HG03432 (cell line): ENCODE measurements around the gene ODAM.
"Not testable (repeated sequence)": the region's sequence is repeated elsewhere in the genome, so short reads cannot be mapped to it uniquely, and the experiment has no call there.

Source experiments
- ATAC-seq: cut with Tn5 transposase; IDR thresholded peaks from one replicate; pipeline ENCODE4 v1.9.1; 2021; ENCODE audit warnings: mild to moderate bottlenecking, moderate library complexity; ENCODE audit not compliant: unreplicated experiment

Gene ODAM

DNA sequence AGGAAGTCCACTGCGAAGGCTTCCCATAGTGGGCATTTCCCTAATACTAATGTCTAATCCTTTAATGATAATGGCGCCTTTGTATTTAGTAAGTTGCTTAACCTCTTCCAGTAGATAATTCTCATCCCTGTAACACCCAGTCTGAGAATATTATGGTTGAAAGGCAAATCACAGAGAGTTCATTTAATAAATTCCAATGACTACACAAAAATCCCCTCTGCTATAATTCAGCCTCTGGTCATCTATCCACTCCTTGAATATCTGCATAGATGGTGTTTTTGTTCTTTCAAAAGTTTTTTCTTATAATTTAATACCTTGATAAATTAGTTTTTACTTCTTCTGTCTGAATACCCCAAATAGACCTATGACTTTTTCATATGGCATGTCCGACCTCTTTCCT, 25.9 kb downstream of the ODAM start:
- ATAC-seq: not testable (repeated sequence)

DNA sequence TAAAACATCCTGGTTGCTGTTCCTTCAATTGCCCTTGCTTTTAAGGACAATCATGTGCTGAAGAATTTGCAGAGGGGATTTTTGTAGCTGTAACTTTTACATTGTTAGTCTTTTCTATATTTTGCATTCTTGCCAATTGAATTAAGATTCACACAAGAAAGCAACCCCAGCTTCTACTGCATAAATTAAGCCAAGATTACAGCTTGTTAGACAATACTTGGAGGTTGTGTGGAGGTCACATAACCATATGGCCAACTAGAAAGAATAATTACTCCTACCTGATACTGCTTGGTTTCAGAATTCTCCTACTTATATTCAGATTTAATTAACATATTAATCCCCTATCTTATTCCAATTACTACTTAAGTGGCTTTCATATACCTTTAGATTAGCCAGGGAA, 26.3 kb downstream of the ODAM start:
- not testable (repeated sequence) for ATAC-seq

DNA sequence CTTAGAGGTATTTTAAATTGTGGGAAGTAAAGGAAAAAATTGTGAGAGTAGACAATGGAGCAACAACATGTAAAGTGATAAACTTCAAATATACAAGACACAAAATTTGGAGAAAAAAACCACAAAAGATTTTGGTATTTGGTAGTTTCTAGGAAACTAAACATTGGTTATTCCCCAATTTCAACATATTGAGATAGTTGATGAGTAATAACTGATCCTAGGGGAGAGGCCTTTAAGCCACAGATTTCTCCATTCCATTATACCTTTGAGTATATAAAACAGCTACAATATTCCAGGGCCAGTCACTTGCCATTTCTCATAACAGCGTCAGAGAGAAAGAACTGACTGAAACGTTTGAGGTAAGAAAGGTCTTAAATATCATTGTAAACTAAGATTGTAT, 30.3 kb downstream of the ODAM start, which contains the start of gene FDCSP:
TSS of gene FDCSP (plus strand) at position 301 of the 400 bp plus-strand sequence. CDS start 5,071 bp downstream, outside the sequence.
- no peak for ATAC-seq

DNA sequence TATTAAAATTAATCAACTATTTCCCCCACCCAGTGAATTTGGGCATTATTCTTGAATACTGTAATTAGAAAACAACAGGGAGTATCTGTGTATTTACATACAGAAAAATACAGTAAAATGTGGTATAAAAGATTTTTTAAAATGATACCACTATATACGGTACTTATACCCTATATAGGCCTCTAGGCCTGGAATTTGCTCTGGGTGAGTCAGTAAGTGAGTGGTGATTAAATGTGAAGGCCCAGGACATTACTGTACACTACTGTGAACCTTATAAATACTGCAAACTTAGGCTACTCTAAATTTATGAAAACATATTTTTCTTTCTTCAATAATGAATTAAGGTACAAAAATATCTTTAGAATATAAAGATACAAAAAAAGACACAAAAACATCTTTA, 40.6 kb downstream of the ODAM start:
- ATAC-seq: no peak

DNA sequence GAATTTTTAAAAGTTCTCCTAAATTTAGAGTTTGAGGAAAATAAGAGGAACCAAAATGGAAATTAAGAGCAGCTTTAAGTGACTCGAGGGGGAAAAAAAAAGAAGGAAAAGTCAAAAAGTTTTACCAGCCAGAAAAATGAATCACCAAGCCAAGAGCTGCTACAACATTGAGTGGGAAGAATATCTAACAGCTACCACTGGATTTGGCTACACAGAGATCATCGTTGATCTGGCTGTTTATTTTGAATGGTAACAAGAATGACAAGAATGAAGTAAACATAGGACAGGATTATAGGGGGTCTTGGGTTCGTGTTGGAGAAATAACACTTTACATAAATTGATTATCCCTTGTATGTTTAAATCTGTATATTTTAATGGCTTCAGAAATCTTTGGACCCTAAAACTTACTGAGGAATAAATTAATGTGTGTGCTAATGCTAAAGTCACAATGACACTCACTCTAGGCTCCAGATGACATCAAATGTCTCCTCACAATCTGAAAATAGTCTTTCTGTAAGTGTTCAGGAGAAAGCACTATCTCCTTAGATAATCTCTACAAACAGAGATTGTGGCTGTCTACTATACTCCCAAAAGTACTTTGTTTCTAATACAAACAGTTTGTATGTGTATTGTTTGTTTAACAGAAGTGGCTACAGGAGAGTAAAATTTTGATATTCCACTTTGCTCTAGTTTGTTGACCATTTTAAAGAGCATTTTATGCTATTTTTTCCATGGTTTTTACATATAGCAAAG, 43.8 kb downstream of the ODAM start:
- ATAC-seq: no peak

DNA sequence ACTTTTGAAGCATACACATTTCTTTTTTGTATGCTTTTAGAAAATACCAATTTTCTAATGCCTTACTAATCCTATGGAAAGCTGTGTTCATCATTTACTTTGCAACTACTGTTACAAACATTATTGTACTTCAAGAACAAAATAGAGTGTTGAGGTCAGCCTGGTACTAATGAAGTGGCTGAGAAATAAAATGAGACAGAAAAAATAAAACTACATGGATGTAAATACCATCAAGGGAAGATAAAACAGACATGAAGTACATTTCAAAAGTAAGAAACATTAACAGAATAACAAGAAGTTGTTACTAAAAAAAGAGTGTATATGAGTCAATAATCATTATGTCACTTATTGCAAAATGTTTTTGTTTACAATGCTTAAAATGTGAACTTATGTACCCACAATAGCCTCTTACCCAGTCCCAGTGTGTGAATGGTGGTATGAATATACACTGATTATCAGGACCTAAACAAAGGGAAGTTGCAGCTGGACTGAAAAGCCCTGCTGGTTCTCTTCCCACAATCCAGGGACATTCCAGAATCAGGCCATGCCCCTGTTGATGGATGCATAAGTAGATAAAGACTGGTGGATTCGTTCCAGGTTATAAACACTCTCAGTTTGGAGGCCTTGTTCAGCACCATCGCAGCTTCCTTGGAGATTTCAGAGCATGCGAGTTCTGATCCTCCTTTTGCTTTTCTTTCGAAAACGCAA, 44.5 kb downstream of the ODAM start:
- ATAC-seq: no peak

DNA sequence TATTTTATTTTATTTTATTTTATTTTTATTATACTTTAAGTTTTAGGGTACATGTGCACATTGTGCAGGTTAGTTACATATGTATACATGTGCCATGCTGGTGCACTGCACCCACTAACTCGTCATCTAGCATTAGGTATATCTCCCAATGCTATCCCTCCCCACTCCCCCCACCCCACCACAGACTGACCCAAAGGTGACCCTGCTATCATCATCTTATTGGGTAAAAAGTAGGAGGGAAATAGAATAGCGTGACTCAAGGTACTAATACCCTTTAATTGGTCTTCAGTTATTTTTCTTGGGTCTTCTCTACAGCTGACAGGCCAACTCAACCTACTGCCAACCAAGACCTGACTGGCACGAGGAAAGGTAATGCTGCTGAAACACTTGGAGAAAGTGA, 46.8 kb downstream of the ODAM start, which contains the start of gene CSN3:
TSS of gene CSN3 (plus strand) at position 301 of the 400 bp plus-strand sequence. CDS start 2,223 bp downstream, outside the sequence.
- not testable (repeated sequence) for ATAC-seq

DNA sequence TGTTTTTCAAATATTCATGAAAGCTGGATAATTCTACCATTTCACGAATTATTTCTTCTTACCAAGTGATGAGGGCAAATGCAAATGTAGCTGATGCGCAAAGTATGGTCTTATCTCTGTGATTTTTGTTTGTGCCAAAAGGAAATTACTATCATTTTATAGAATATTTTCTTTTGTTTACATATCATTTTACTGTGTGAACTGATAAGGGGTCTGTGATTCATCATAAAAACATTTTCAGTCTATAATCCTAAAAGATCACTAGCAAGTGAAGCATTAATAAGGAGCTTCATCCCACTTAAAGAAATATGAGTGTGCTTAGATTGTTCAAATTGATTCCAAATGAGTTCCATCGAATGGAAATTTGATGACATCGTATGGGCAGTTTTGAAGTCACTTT, 47.6 kb downstream of the ODAM start:
- ATAC-seq: no peak

DNA sequence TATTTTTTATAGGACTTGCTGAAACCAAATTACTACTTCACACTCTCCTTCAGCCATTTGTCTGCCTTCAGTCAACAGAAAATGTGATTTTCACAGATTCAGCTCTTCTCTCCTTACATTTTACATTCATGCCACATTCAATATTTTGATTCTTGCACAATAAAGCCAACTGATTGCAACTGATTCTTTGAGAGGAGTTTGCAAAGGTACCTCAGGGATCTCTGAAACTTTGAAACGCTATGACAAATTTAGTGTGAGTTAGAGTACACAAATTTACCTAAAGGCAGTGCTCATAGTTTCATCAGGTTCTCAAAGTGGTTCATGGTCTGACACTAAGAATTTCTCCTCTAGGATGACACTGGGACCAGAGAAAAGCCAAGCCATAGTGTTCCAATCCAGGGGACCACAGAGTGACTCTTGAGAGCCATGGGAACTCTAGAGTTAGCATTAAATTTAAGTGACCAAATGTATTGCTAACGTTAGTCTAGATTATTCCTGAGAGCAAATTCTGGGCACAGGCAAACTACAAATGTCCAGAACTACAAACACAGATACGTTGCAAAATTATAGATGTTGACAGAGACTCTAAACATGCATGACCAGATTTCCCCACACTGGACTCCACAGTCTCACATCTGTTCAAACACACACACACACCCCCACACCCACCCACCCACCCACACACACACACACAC, 55.9 kb downstream of the ODAM start:
- ATAC-seq: no peak

DNA sequence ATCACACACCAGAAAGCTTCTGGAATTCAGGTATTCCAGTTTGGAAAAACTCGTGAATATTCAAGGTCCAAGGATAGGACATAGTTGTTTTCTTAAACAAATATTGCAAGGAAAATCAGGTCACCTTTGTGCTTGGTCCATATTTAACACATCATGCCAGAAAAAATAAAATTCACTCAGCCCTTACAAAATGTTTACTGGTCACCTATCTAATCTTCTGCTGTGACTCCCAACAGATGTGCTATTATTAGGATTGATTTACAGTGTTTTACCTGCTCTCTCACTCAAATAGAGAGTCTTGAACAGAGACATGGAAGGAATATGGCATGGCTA, 56.4 kb downstream of the ODAM start:
- no peak for ATAC-seq
